IPS-NIHi7 (cell line): ENCODE results near the gene SLC25A44.
"Not testable (repeated sequence)": the region's sequence is repeated elsewhere in the genome, so short reads cannot be mapped to it uniquely, and the experiment has no call there.

Experiments
- DNase-seq: peaks from one replicate; pipeline ENCODE4 v3.0.0; 2012; ENCODE audit warnings: mixed read lengths; ENCODE audit errors: extremely low spot score

The SLC25A44 gene

GRCh38 chr1:156163712-156164111 lies 30.2 kb upstream of the SLC25A44 start:
- DNase-seq = no peak

- no peak for DNase-seq
Observed at GRCh38 chr1:156164125-156164831, 29.6 kb upstream of the SLC25A44 start.

- DNase-seq = no peak
Observed at GRCh38 chr1:156165083-156165482, 28.8 kb upstream of the SLC25A44 start.

- DNase-seq = no peak
Observed at GRCh38 chr1:156167536-156167935, 26.4 kb upstream of the SLC25A44 start.

GRCh38 chr1:156172696-156173470 lies 21.0 kb upstream of the SLC25A44 start:
- DNase-seq = peak; percentile 48

- DNase-seq = no peak
Observed at GRCh38 chr1:156176610-156177210, 17.2 kb upstream of the SLC25A44 start.

GRCh38 chr1:156177919-156178654 lies 15.8 kb upstream of the SLC25A44 start:
- no peak for DNase-seq

- DNase-seq = no peak
Observed at GRCh38 chr1:156180471-156180870, 13.4 kb upstream of the SLC25A44 start.

GRCh38 chr1:156181391-156181924 lies 12.4 kb upstream of the SLC25A44 start:
- not testable (repeated sequence) for DNase-seq

- not testable (repeated sequence) for DNase-seq
Observed at GRCh38 chr1:156182010-156182779, 11.7 kb upstream of the SLC25A44 start.

- DNase-seq = not testable (repeated sequence)
Observed at GRCh38 chr1:156186347-156187177, 7.3 kb upstream of the SLC25A44 start.

GRCh38 chr1:156190265-156190664 lies 3.6 kb upstream of the SLC25A44 start:
- not testable (repeated sequence) for DNase-seq

GRCh38 chr1:156191292-156191964 lies 2.5 kb upstream of the SLC25A44 start:
- no peak for DNase-seq

GRCh38 chr1:156193208-156193487 lies 756 bp upstream of the SLC25A44 start:
- DNase-seq = no peak

- no peak for DNase-seq
Observed at GRCh38 chr1:156194300-156194652, 372 bp downstream of the SLC25A44 start.

- DNase-seq = no peak
Observed at GRCh38 chr1:156195853-156196252, 1.9 kb downstream of the SLC25A44 start.

- DNase-seq = no peak
Observed at GRCh38 chr1:156196445-156196844, 2.5 kb downstream of the SLC25A44 start.

GRCh38 chr1:156198831-156199349 lies 5.0 kb downstream of the SLC25A44 start:
- no peak for DNase-seq

GRCh38 chr1:156200044-156200443 lies 6.1 kb downstream of the SLC25A44 start:
- no peak for DNase-seq

- no peak for DNase-seq
Observed at GRCh38 chr1:156203331-156203730, 9.4 kb downstream of the SLC25A44 start.
